NB4 (cell line): ENCODE measurements around the gene UBIAD1.

Experiments used
- DNase-seq: peaks from one replicate; pipeline ENCODE4 v3.0.0; 2010; ENCODE audit warnings: low read depth
- H3K4me3 ChIP-seq: one replicate; pipeline ENCODE4 v1.5.1; 2011; ENCODE audit warnings: mild to moderate bottlenecking, low read depth, low read length, moderate library complexity
- MYC ChIP-seq: IDR thresholded peaks from 2 replicates; pipeline ENCODE4 v1.6.1; 2011; ENCODE audit warnings: low read depth, low read length
- POLR2A ChIP-seq: IDR thresholded peaks from 2 replicates; pipeline ENCODE4 v1.6.1; 2011; ENCODE audit warnings: mild to moderate bottlenecking; ENCODE audit not compliant: insufficient read length; ENCODE audit errors: extremely low read depth
- TF ChIP-seq, protein P1 (sequence below): IDR thresholded peaks from one replicate; pipeline ENCODE4 v1.5.1; 2012; ENCODE audit warnings: low read depth, low read length
- TF ChIP-seq, protein P2 (sequence below): IDR thresholded peaks from 2 replicates; pipeline ENCODE4 v1.6.1; 2011; ENCODE audit warnings: low read depth, low read length

Gene UBIAD1

DNA sequence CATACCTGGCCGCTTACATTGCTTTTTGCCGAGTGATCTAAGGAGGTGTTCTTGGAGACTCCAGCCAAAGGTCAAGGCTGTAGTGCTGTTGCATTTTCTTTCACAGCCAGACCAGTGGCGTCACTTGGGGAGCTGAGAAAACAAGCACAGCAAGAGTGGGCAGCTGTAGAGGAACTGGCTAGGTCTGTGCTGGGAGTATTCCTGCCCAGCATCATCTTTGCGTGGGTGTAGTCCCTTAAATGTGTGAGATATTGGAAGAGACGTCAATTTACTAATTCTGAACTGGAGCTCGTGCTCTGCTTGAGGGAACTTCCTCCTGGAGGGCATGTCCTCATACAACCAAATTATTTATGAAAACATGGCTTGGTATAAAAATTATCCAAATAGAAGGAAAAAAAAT lies 10.2 kb downstream of the UBIAD1 start:
- no peak for DNase-seq
- no peak for TF ChIP-seq POLR2A
- no peak overlapping the region for H3K4me3 ChIP-seq

DNA sequence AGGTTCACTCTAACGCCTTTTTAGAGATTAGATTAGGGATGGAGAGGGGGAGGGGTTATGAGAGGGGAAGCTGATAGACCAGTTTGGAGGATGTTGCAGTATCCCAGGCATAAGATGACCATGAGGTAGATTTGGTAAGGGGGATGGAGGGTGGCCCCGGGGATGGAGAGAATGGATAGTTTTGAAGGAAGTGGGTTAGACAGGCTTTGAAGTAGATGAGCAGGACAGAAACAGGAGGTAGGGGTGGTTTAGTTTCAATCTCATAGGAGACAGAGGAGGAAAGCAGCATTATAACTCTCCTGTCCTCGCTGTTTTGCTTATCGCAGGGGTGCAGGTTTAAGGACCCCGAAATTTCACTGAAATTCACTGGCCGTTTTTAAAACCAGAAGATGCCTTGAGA lies 11.8 kb downstream of the UBIAD1 start:
- DNase-seq, result no peak

DNA sequence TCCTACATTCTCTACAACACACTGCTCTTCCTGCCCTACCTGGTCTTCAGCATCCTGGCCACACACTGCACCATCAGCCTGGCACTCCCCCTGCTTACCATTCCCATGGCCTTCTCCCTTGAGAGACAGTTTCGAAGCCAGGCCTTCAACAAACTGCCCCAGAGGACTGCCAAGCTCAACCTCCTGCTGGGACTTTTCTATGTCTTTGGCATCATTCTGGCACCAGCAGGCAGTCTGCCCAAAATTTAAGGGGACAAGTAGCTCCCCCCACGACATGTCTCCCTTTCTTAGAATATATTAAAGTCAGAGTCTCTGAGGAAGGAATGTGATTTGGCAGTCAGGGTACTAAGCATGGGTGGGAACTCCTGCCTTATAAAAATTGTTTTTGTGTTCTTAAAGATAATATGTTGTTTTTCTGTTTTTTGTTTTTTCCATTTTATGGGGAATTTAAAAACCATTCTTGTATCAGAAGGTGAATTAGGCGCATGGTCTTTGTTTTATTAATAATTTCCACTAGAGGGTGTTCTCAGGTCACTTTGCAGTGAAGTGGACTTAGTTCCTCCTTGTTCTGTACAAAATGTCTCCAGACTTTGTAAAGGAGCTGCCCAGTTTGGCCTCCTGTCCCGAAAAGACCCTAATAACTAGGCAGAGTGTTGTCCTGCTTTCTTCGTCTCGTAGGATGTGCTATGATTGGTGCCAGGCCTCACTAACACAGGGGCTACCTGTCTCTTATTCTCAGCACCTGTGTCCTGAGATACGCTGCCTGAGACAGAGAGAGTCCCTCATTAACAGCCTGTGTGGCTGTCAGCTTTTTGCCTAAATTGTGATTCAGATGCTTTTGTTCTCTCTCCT lies 13.1 kb downstream of the UBIAD1 start:
- H3K4me3 ChIP-seq, result no peak overlapping the region
- DNase-seq, result no peak
- TF ChIP-seq, protein P1, sequence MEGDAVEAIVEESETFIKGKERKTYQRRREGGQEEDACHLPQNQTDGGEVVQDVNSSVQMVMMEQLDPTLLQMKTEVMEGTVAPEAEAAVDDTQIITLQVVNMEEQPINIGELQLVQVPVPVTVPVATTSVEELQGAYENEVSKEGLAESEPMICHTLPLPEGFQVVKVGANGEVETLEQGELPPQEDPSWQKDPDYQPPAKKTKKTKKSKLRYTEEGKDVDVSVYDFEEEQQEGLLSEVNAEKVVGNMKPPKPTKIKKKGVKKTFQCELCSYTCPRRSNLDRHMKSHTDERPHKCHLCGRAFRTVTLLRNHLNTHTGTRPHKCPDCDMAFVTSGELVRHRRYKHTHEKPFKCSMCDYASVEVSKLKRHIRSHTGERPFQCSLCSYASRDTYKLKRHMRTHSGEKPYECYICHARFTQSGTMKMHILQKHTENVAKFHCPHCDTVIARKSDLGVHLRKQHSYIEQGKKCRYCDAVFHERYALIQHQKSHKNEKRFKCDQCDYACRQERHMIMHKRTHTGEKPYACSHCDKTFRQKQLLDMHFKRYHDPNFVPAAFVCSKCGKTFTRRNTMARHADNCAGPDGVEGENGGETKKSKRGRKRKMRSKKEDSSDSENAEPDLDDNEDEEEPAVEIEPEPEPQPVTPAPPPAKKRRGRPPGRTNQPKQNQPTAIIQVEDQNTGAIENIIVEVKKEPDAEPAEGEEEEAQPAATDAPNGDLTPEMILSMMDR, result peak; percentile 5
- no peak for TF ChIP-seq MYC

More for the DNA sequence above, 11.8 kb downstream of the UBIAD1 start:
- no peak overlapping the region for H3K4me3 ChIP-seq
- TF ChIP-seq, protein P2, sequence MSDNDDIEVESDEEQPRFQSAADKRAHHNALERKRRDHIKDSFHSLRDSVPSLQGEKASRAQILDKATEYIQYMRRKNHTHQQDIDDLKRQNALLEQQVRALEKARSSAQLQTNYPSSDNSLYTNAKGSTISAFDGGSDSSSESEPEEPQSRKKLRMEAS, result no peak
- TF ChIP-seq POLR2A, result no peak
- TF ChIP-seq, protein P1, result no peak

DNA sequence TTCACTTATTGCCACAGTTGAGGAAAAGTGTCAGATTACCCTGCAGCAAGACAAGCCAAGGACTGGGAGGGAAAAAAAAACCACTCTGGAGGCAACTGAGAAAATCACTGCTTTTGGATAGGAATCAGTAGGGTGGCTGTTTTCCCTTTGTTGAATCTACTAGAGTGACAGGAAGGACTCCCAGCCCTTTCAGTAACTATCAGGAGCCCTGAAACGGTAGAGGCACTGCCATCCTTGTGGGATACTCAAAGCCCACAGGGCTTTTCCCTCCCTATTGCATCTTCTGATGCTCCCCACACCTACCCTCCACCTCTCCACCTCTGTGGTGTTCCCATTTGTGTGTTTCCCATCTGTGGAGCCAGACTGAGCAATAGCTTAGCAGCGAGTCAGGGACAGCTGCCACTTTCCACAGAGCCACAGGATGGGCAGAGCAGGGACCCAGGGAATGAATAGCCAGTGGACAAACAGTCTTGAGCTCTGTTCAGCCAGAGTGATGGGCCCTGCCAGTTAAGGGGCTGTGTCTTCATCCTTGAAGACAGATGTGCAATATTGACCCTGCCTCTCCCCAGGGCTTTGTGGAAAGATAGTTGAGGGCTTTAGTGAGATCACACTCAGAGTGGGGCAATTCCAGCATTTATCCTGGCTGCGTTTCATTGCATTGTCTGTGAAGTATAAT lies 13.9 kb downstream of the UBIAD1 start:
- TF ChIP-seq, protein P2, result no peak
- TF ChIP-seq MYC (no peak), POLR2A (no peak)
- TF ChIP-seq, protein P1, result no peak
- no peak overlapping the region for H3K4me3 ChIP-seq
- no peak for DNase-seq

DNA sequence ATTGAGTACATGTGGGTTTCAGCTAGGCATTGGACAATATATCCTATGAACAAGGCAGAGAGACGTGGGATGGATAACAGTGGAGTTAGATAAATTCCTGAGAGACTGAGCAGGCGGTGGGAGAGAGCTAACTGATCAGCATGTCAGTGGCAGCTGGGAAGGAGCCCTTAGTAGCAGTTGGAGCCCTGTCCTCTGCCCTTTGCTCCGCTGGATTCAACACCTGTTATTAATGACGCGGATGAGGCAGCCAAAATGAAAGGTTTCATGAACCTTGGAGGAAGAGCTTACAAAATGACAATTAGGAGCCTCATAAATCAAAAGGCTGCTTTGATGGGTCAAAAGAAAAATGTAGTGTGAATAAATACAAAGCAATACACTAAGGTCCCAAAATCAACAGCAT lies 16.1 kb downstream of the UBIAD1 start:
- TF ChIP-seq, protein P2, result no peak
- TF ChIP-seq POLR2A (no peak), MYC (no peak)
- TF ChIP-seq, protein P1, result no peak
- H3K4me3 ChIP-seq, result no peak overlapping the region
- no peak for DNase-seq

DNA sequence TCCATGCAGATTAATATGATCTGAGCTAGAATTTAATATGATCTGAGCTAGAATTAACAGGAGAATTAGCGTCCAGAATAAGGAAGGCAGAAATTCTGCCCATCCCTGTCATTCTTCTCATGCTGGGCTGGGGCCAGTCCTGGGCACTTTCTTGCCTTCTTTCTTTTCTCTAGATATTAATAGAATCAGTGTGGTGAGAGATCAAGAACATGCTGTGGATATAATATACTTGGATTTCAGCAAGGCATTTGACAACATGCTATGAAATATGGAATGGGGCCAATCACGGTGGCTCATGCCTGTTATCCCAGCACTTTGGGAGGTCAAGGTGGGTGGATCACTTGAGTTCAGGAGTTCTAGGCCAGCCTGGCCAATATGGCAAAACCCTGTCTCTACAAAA lies 18.1 kb downstream of the UBIAD1 start:
- TF ChIP-seq, protein P2, result no peak
- TF ChIP-seq, protein P1, result no peak
- TF ChIP-seq POLR2A, result no peak
- no peak for TF ChIP-seq MYC
- DNase-seq, result no peak
- no peak overlapping the region for H3K4me3 ChIP-seq
